ENCODE data around the gene AHCYL2.

The AHCYL2 gene

GRCh38 chr7:129205987-129206785 is 18.6 kb upstream of the AHCYL2 start:
- Histone ChIP-seq H3K36me3 (replicated peaks) (no peaks in the 10 kb centered on the region), H3K4me3 (ENCODE audit: low read depth, low read length) (no peak overlapping the region), H3K27me3 (replicated peaks) (no peaks in the 10 kb centered on the region), H3K27ac (no peak overlapping the region)
- no peak for TF ChIP-seq CTCF (IDR thresholded peaks at IDR 0.05; ENCODE audit: low read depth, low read length, missing control alignments)
- DNase-seq = no peak
- in situ Hi-C loops (cut with HindIII; ENCODE audit: low pct_ligation_motif_present, low sequenced_read_pairs) = no loop called here

- no peaks in the 10 kb centered on the region for H3K27me3 ChIP-seq (replicated peaks)
- H3K36me3 ChIP-seq (replicated peaks) = no peaks in the 10 kb centered on the region
- no peak for DNase-seq
- TF ChIP-seq CTCF (IDR thresholded peaks at IDR 0.05; ENCODE audit: low read depth, low read length, missing control alignments) = no peak
- in situ Hi-C loops (cut with HindIII; ENCODE audit: low pct_ligation_motif_present, low sequenced_read_pairs) = no loop called here
- no peak overlapping the region for H3K27ac ChIP-seq
- no peak overlapping the region for H3K4me3 ChIP-seq (ENCODE audit: low read depth, low read length)
These were observed 16.2 kb upstream of the AHCYL2 start for GRCh38 chr7:129208667-129209066.

- no peak for DNase-seq
- H3K4me3 ChIP-seq (ENCODE audit: low read depth, low read length) = no peak overlapping the region
- H3K27ac ChIP-seq = no peak overlapping the region
- no peak for TF ChIP-seq CTCF (IDR thresholded peaks at IDR 0.05; ENCODE audit: low read depth, low read length, missing control alignments)
- in situ Hi-C loops (cut with HindIII; ENCODE audit: low pct_ligation_motif_present, low sequenced_read_pairs) = no loop called here
- no peaks in the 10 kb centered on the region for H3K27me3 ChIP-seq (replicated peaks)
- no peaks in the 10 kb centered on the region for H3K36me3 ChIP-seq (replicated peaks)
These were observed 15.5 kb upstream of the AHCYL2 start for GRCh38 chr7:129209067-129209926.

- Histone ChIP-seq H3K4me3 (ENCODE audit: low read depth, low read length) (no peak overlapping the region), H3K27ac (no peak overlapping the region), H3K36me3 (replicated peaks) (no peaks in the 10 kb centered on the region), H3K27me3 (replicated peaks) (no peaks in the 10 kb centered on the region)
- peak; percentile 47 for DNase-seq
- in situ Hi-C loops (cut with HindIII; ENCODE audit: low pct_ligation_motif_present, low sequenced_read_pairs) = no loop called here
- peak; percentile 93 for TF ChIP-seq CTCF (IDR thresholded peaks at IDR 0.05; ENCODE audit: low read depth, low read length, missing control alignments)
These were observed 14.4 kb upstream of the AHCYL2 start for GRCh38 chr7:129210256-129210988.

- DNase-seq = no peak
- Histone ChIP-seq H3K36me3 (replicated peaks) (no peaks in the 10 kb centered on the region), H3K27ac (no peak overlapping the region), H3K27me3 (replicated peaks) (no peaks in the 10 kb centered on the region), H3K4me3 (ENCODE audit: low read depth, low read length) (no peak overlapping the region)
- no peak for TF ChIP-seq CTCF (IDR thresholded peaks at IDR 0.05; ENCODE audit: low read depth, low read length, missing control alignments)
- in situ Hi-C loops (cut with HindIII; ENCODE audit: low pct_ligation_motif_present, low sequenced_read_pairs) = no loop called here
These were observed 13.9 kb upstream of the AHCYL2 start for GRCh38 chr7:129210989-129211312.

Measured in brain microvascular endothelial cell (primary cell).